OCI-LY7 (cell line): Measurements from ENCODE around the gene CTNNA1.

Experiments used
- EZH2phosphoT487 ChIP-seq: fragments of 200-600 bp; sonication (generic); IDR thresholded peaks from 2 replicates; pipeline ENCODE4 v1.6.1; 2018; ENCODE audit warnings: low read depth, borderline replicate concordance, mild to moderate bottlenecking, mixed run types, antibody characterized with exemption, low read length, moderate library complexity, mixed read lengths
- TF ChIP-seq, protein P1 (sequence below): fragments of 200-600 bp; sonication (generic); conservative IDR thresholded peaks from 2 replicates; pipeline ENCODE4 v1.5.1; 2014; ENCODE audit warnings: mild to moderate bottlenecking, antibody characterized with exemption, low read length, moderate library complexity, mixed read lengths

DNA sequence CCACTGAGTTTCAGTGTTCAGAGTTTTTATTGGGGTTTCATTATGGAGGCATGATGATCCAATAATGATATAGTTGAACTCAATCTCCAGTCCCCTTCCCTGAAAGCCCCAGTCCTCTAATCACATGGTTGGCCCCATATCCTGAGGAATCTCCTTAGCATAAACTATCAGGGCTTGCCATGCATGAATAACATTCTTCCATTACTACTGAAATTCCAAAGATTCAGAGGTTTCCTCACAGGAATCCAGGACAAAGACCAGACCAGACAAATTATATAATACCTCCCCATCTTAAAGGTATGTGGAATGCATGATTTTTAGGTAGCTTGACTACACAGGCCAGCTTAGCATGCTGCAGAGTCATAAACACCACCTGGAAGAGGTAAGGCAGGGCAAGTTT, 137.4 kb downstream of the CTNNA1 start:
- TF ChIP-seq, protein P1, sequence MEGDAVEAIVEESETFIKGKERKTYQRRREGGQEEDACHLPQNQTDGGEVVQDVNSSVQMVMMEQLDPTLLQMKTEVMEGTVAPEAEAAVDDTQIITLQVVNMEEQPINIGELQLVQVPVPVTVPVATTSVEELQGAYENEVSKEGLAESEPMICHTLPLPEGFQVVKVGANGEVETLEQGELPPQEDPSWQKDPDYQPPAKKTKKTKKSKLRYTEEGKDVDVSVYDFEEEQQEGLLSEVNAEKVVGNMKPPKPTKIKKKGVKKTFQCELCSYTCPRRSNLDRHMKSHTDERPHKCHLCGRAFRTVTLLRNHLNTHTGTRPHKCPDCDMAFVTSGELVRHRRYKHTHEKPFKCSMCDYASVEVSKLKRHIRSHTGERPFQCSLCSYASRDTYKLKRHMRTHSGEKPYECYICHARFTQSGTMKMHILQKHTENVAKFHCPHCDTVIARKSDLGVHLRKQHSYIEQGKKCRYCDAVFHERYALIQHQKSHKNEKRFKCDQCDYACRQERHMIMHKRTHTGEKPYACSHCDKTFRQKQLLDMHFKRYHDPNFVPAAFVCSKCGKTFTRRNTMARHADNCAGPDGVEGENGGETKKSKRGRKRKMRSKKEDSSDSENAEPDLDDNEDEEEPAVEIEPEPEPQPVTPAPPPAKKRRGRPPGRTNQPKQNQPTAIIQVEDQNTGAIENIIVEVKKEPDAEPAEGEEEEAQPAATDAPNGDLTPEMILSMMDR = no peak
- TF ChIP-seq EZH2phosphoT487 = no peak
